Naive B cell (primary cell): Measurements from ENCODE around the gene VEGFA. TPM values are rescaled to one million over a fixed set of nuclear protein-coding genes. Genes with fewer than 3 reads are reported as not detected.

ENCODE experiments used
- ATAC-seq, 2 donors: fragments of 150-1000 bp; cut with Tn5 transposase; 2 replicates each; pipeline ENCODE4 v1.10.0; 2021; ENCODE audit warnings: low read depth in 2 of 2, mild to moderate bottlenecking in 2 of 2, moderate library complexity in 2 of 2
- DNase-seq: peaks from one replicate; pipeline ENCODE4 v3.0.0; 2022
- H3K27ac Mint-ChIP-seq, 6 donors: one replicate each; pipeline ENCODE4 v1.8.0; 2020 to 2022; ENCODE audit warnings: mild to moderate bottlenecking in 6 of 6, mixed read lengths in 6 of 6, moderate library complexity in 5 of 6, inconsistent platforms in 2 of 6
- H3K27me3 Mint-ChIP-seq, 3 donors: one replicate each; pipeline ENCODE4 v1.8.0; 2021 to 2022; ENCODE audit warnings: mixed read lengths in 3 of 3, mild to moderate bottlenecking in 1 of 3
- H3K36me3 Mint-ChIP-seq, 2 donors: one replicate each; pipeline ENCODE4 v1.8.0; 2020 to 2022; ENCODE audit warnings: mixed read lengths in 2 of 2, inconsistent platforms in 1 of 2, mild to moderate bottlenecking in 1 of 2
- H3K4me1 Mint-ChIP-seq, 3 donors: one replicate each; pipeline ENCODE4 v1.8.0; 2020 to 2022; ENCODE audit warnings: mixed read lengths in 3 of 3, inconsistent platforms in 1 of 3, mild to moderate bottlenecking in 1 of 3, moderate library complexity in 1 of 3
- H3K4me3 Mint-ChIP-seq, 8 donors: one replicate each; pipeline ENCODE4 v1.8.0; 2020 to 2022; ENCODE audit warnings: mild to moderate bottlenecking in 8 of 8, mixed read lengths in 8 of 8, moderate library complexity in 8 of 8, inconsistent platforms in 2 of 8
- H3K9me3 Mint-ChIP-seq, 7 donors: one replicate each; pipeline ENCODE4 v1.8.0; 2020 to 2022; ENCODE audit warnings: mixed read lengths in 7 of 7, mild to moderate bottlenecking in 5 of 7, inconsistent platforms in 2 of 7, moderate library complexity in 1 of 7
- polyA plus RNA-seq, 6 donors: library from polyadenylated mRNA; unstranded; fragments of 300-500 nt; fragmentation: Illumina TruSeq; gene quantifications; one replicate each; pipeline ENCODE4 v1.2.3, GENCODE V29; 2021; ENCODE audit warnings: low read depth in 6 of 6

The VEGFA gene
- polyA plus RNA-seq, 6 donors from 2014 or later, result 0.08 to 0.70 (median 0.41) TPM; not detected in 2

- no peak for ATAC-seq
- Mint-ChIP-seq H3K27ac (no peak overlapping the region), H3K4me1 (no peaks in the 10 kb centered on the region), H3K36me3 (no peaks in the 10 kb centered on the region), H3K4me3 (no peak overlapping the region), H3K27me3 (peaks cover 0 to 25% (median 8%) of the 10 kb centered on the region in 3 donors), H3K9me3 (no peaks in the 10 kb centered on the region)
- no peak for DNase-seq
Measured at GRCh38 chr6:43793154-43793874, 23.3 kb downstream of the VEGFA start.

GRCh38 chr6:43793875-43794242, 23.8 kb downstream of the VEGFA start:
- Mint-ChIP-seq H3K4me1 (peaks cover 0 to 3% (median 0%) of the 10 kb centered on the region in 3 donors), H3K36me3 (no peaks in the 10 kb centered on the region), H3K4me3 (no peak overlapping the region), H3K27me3 (peaks cover 0 to 25% (median 8%) of the 10 kb centered on the region in 3 donors), H3K27ac (no peak overlapping the region), H3K9me3 (no peaks in the 10 kb centered on the region)
- no peak for ATAC-seq
- DNase-seq, result no peak

- DNase-seq (no peak), ATAC-seq (no peak)
- H3K27ac Mint-ChIP-seq, result peak overlapping the region in 1 of 6 donors; percentile 16
- H3K4me3 Mint-ChIP-seq, result no peak overlapping the region
- no peaks in the 10 kb centered on the region for H3K9me3 Mint-ChIP-seq
- peaks cover 8 to 13% (median 8%) of the 10 kb centered on the region in 3 donors for H3K4me1 Mint-ChIP-seq
- no peaks in the 10 kb centered on the region for H3K36me3 Mint-ChIP-seq
- H3K27me3 Mint-ChIP-seq, result peaks cover 0 to 25% (median 8%) of the 10 kb centered on the region in 3 donors
Measured at GRCh38 chr6:43795421-43795820, 25.4 kb downstream of the VEGFA start.

DNA sequence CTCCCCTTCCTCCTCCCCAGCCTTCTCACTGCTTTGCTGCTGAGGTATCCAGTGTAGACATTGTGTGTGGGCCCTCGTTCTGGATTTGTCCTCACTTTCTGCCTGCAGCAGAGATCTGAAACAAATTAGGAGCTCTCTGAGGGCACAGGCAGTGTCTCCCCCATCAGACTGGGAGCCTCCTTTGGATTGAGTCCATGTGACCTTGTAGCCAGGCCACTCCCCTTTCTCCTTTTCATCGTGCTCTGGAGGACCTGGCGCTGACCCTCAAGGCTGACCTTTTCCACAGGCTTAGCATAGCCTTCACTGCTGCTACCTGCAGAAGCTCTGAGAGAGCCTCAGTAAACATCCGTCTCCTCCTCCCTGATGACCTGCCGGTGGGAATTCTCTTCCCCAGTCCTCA, 26.2 kb downstream of the VEGFA start:
- Mint-ChIP-seq H3K4me3 (no peak overlapping the region), H3K27me3 (peaks cover 0 to 25% (median 8%) of the 10 kb centered on the region in 3 donors), H3K9me3 (no peaks in the 10 kb centered on the region), H3K36me3 (no peaks in the 10 kb centered on the region), H3K27ac (no peak overlapping the region), H3K4me1 (peaks cover 8 to 16% (median 8%) of the 10 kb centered on the region in 3 donors)
- ATAC-seq (no peak), DNase-seq (no peak)

DNA sequence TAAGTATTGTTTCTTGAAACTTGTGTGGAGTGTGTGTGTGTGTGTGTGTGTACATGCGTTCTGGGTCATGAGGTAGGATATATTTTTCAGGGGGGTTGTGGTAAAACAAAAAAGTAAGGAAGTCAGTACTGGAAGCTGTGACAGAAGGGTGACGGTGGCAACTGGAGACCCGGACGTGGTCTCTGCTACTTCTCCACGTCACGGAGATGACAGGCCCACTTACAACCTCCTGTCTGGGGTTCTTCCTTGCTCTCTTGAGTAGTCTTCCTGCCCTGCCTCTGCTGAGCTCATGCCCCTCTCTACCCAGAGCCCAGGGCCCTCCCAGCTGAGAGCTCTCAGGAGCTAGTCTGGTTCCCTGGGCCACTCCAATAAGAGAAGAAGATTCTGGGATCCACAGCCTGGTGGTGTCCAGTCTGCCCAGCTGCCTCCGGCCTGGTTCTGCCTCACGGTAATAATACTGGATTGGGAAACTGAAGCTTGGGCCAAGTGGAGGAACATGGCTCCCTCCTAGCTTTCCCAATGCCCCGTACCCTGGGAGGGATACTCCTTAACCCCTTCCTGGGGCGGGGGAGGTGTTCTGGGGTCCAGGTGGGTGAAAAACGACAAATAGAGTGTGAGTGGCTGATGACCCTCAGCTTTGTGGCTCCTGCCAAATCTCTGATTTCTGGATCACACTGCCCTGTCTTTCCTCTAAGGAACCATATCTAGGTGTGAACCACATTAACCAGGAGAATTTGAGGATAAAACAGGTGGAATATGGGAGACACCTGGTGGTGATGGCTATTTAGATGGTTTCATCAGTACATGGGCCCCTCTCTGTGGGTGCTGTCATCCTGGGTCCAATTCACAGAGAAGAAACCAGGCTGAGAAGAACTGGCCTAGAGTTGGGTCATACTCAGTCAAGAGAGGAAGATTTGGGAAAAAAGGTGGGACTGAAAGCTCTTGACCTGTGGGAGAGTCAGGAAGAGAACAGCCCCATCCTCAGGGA, 27.2 kb downstream of the VEGFA start:
- Mint-ChIP-seq H3K9me3 (no peaks in the 10 kb centered on the region), H3K4me1 (peaks cover 8 to 16% (median 8%) of the 10 kb centered on the region in 3 donors), H3K27ac (peak overlapping the region in 1 of 6 donors; percentile 85), H3K27me3 (peaks cover 0 to 25% (median 8%) of the 10 kb centered on the region in 3 donors), H3K36me3 (no peaks in the 10 kb centered on the region), H3K4me3 (no peak overlapping the region)
- no peak for DNase-seq
- ATAC-seq, result no peak

DNA sequence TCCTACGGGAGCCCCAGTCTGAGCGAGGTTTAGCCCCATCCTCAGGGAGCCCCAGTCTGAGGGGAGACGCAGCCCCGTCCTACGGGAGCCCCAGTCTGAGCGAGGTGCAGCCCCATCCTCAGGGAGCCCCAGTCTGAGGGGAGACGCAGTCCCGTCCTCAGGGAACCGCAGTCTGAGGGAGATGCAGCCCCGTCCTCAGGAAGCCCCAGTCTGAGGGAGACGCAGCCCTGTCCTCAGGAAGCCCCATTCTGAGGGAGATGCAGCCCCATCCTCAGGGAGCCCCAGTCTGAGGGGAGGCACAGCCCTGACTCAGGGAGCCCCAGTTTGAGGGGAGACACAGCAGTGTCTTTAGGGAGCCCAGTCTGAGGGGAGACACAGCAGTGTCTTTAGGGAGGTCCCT, 27.9 kb downstream of the VEGFA start:
- H3K27ac Mint-ChIP-seq, result no peak overlapping the region
- peaks cover 8 to 16% (median 8%) of the 10 kb centered on the region in 3 donors for H3K4me1 Mint-ChIP-seq

GRCh38 chr6:43798688-43799444, 28.9 kb downstream of the VEGFA start:
- ATAC-seq, result no peak
- peaks cover 8 to 16% (median 8%) of the 10 kb centered on the region in 3 donors for H3K4me1 Mint-ChIP-seq
- DNase-seq, result no peak
- H3K36me3 Mint-ChIP-seq, result no peaks in the 10 kb centered on the region
- H3K27ac Mint-ChIP-seq, result peak overlapping the region in 3 of 6 donors; percentile 71 to 93 (median 72)
- no peak overlapping the region for H3K4me3 Mint-ChIP-seq
- H3K9me3 Mint-ChIP-seq, result no peaks in the 10 kb centered on the region
- peaks cover 0 to 18% (median 8%) of the 10 kb centered on the region in 3 donors for H3K27me3 Mint-ChIP-seq

More for the DNA sequence above, 27.9 kb downstream of the VEGFA start:
- H3K36me3 Mint-ChIP-seq, result no peaks in the 10 kb centered on the region
- H3K4me3 Mint-ChIP-seq, result no peak overlapping the region
- no peak for DNase-seq
- ATAC-seq, result no peak
- no peaks in the 10 kb centered on the region for H3K9me3 Mint-ChIP-seq
- H3K27me3 Mint-ChIP-seq, result peaks cover 0 to 25% (median 8%) of the 10 kb centered on the region in 3 donors

GRCh38 chr6:43799551-43800297, 29.7 kb downstream of the VEGFA start:
- peaks cover 8 to 16% (median 8%) of the 10 kb centered on the region in 3 donors for H3K4me1 Mint-ChIP-seq
- peaks cover 0 to 18% (median 8%) of the 10 kb centered on the region in 3 donors for H3K27me3 Mint-ChIP-seq
- no peaks in the 10 kb centered on the region for H3K9me3 Mint-ChIP-seq
- H3K27ac Mint-ChIP-seq, result peak overlapping the region in 4 of 6 donors; percentile 27 to 94 (median 40)
- peak; percentile 73 to 76 for ATAC-seq
- no peaks in the 10 kb centered on the region for H3K36me3 Mint-ChIP-seq
- H3K4me3 Mint-ChIP-seq, result no peak overlapping the region
- no peak for DNase-seq

DNA sequence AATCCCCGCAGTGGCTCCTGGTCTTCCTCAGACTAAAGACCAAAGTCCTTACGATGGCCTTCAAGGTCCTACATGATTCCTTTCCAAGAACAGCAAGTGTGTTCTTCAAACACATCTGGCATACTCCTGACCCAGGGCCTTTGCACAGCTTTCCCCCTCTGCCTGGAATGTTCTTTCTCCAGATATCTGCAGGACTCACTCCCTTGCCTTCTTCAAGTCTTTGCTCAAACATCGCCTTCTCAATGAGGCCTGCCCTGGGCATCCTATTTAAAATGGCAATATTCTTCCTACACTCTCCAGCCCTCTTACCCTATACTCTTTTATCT, 30.2 kb downstream of the VEGFA start:
- Mint-ChIP-seq H3K4me1 (peaks cover 8 to 16% (median 8%) of the 10 kb centered on the region in 3 donors), H3K27ac (peak overlapping the region in 1 of 6 donors; percentile 57), H3K36me3 (no peaks in the 10 kb centered on the region), H3K9me3 (no peaks in the 10 kb centered on the region), H3K4me3 (no peak overlapping the region), H3K27me3 (peaks cover 0 to 14% (median 8%) of the 10 kb centered on the region in 3 donors)
- DNase-seq (no peak), ATAC-seq (no peak)

DNA sequence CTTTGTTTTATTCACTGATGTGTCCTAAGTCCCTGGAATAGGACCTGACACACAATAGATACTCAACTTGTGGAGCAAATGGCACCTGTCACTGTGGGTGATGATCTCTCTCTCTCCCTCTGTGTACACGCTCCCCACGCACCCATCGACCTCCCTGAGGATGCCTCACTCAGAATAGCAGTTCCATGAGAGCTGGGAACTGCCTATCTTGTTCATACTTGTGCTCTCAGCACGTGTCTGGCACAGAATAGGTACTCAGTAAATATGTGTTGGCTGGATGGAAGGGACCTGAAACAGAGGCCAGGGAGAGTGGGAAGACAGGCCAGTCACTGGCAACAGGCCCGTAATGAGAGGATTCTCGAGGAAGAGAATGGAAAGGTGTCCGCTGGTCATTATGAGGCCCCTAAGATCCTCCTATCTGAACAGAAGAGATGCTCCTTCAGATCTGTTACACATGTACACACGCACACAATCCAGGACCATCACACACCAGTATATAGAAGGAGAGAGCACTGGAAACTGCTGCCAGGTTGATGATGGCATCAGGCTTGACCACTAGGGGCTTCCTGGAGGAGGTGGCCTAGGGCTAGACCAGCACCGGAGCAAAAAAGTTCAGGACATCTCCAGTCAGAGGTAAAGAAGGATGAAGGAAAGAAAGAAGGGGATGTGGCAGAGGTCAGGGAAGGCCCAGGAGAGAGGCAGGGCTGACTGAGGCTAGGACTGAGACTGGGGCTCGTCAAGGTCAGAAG, 30.9 kb downstream of the VEGFA start:
- Mint-ChIP-seq H3K27ac (peak overlapping the region in 2 of 6 donors; percentile 36 to 57), H3K27me3 (peaks cover 0 to 8% (median 8%) of the 10 kb centered on the region in 3 donors), H3K36me3 (no peaks in the 10 kb centered on the region), H3K4me1 (peaks cover 8 to 16% (median 8%) of the 10 kb centered on the region in 3 donors), H3K4me3 (peak overlapping the region in 1 of 8 donors; percentile 57), H3K9me3 (no peaks in the 10 kb centered on the region)
- no peak for DNase-seq
- no peak for ATAC-seq

GRCh38 chr6:43801495-43802181, 31.6 kb downstream of the VEGFA start:
- H3K27me3 Mint-ChIP-seq, result peaks cover 0 to 4% (median 1%) of the 10 kb centered on the region in 3 donors
- DNase-seq (no peak), ATAC-seq (no peak)
- peaks cover 8 to 16% (median 8%) of the 10 kb centered on the region in 3 donors for H3K4me1 Mint-ChIP-seq
- H3K4me3 Mint-ChIP-seq, result no peak overlapping the region
- peak overlapping the region in 2 of 6 donors; percentile 25 to 39 for H3K27ac Mint-ChIP-seq
- no peaks in the 10 kb centered on the region for H3K36me3 Mint-ChIP-seq
- H3K9me3 Mint-ChIP-seq, result no peaks in the 10 kb centered on the region
